Sigmoid colon (tissue), 4 donors: ENCODE results near the gene USP31.

Source experiments
- CTCF ChIP-seq, 4 experiments: fragments of 450-650 bp in 3 of 4; fragments of 200-600 bp in 1 of 4; IDR thresholded peaks; one replicate each; pipeline ENCODE4 v1.5.1; 2016 to 2019; ENCODE audit warnings: antibody characterized with exemption in 4 of 4, mild to moderate bottlenecking in 3 of 4, moderate library complexity in 2 of 4
- EP300 ChIP-seq, 4 donors: sonication (generic); formaldehyde crosslinking; IDR thresholded peaks; one replicate each; pipeline ENCODE4 v1.6.1; 2017; ENCODE audit warnings: antibody characterized with exemption in 4 of 4
- POLR2A ChIP-seq, 2 donors: fragments of 450-650 bp; IDR thresholded peaks; one replicate each; pipeline ENCODE4 v1.6.1; 2016; ENCODE audit warnings: antibody characterized with exemption in 2 of 2, mild to moderate bottlenecking in 2 of 2, moderate library complexity in 2 of 2

DNA sequence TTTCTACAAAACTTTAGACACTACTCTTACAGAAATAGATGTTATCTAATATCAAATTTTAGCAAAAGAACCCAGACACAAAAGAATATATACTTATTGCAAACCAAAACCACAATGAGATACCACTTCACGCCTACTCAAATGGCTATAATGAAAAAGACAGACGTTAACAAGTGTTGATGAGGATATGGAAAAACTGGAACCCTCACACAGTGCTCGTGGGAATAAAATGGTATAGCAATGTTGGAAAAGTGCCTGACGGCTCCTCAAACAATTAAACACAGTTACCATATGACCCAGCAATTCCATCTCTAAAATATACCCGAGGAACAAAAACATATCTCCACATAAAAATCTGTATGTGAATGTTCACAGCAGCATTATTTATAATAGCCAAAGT lies 27.1 kb downstream of the USP31 start:
- no peak for TF ChIP-seq CTCF (IDR thresholded peaks at IDR 0.05)
- no peak for TF ChIP-seq EP300 (IDR thresholded peaks at IDR 0.05)
- TF ChIP-seq POLR2A (IDR thresholded peaks at IDR 0.05): no peak
